A549 (cell line): ENCODE measurements around the gene HOMER3.

Experiments
- ESRRA ChIP-seq: fragments of 150-350 bp; IDR thresholded peaks from 2 replicates; pipeline ENCODE4 v1.6.1; 2014; ENCODE audit warnings: mild to moderate bottlenecking, low read length, borderline replicate concordance
- HEYL ChIP-seq: fragments of 250-450 bp; sonication (Bioruptor Pico); IDR thresholded peaks from 2 replicates; pipeline ENCODE4 v1.8.0; 2021; ENCODE audit warnings: mild to moderate bottlenecking, moderate library complexity

GRCh38 chr19:18922228-18922985, 18.6 kb downstream of the HOMER3 start:
- TF ChIP-seq ESRRA (no peak), HEYL (CRISPR knock-in tag) (no peak)
